Activated naive CD4-positive, alpha-beta T cell treated with Interleukin-2 at 50 U/mL for 16 hours (primary cell): ENCODE measurements around the gene COL20A1.

Experiments
- DNase-seq: peaks from one replicate; pipeline ENCODE4 v3.0.0-alpha.2; 2020

Gene COL20A1

GRCh38 chr20:63261060-63261794, 31.8 kb upstream of the COL20A1 start:
- DNase-seq, result no peak

GRCh38 chr20:63261795-63262528, 31.0 kb upstream of the COL20A1 start:
- no peak for DNase-seq

DNA sequence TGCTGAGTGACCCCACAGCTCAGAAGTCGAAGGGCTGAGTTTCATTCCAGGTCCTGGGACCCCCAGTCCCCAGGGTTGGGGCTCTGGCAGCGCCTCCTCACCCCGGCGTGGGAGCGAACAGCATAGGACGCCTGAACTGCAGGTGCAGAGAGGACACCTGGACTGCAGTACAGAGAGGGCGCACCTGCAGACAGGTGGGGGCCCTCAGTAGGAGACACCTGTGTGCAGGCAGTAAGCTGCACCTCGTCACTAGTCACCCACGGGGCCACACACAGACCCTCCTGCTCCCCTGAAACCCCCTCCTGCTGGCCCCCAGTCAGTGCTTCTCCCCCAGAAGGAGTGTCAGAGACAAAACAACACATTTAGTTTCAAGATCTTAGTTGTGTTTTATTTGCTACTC, 30.1 kb upstream of the COL20A1 start:
- DNase-seq, result no peak

GRCh38 chr20:63264000-63264399, 29.0 kb upstream of the COL20A1 start:
- DNase-seq, result no peak

- no peak for DNase-seq
Measured at GRCh38 chr20:63264519-63264918, 28.5 kb upstream of the COL20A1 start.

- DNase-seq, result no peak
Measured at GRCh38 chr20:63265891-63266515, 27.0 kb upstream of the COL20A1 start.

DNA sequence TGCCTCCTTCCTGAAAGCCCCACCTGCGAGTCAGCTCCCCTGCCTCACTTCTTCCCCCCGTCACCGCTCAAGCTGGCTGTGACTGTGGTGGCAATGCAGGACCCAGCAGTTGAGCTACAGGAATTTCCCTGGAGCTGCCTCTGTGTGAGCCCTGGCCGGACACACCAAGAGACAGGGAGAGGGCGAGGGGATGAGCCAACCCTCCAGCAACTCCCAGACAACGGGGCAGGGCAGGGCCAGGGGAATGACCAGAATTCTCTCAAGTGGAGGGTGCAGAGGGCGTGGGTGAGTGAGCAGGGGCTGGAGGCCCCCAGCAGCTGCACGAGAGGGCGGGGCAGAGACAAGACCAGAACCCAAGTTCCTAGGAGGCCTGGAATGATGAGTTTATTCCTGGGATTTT, 25.3 kb upstream of the COL20A1 start:
- DNase-seq, result no peak

DNA sequence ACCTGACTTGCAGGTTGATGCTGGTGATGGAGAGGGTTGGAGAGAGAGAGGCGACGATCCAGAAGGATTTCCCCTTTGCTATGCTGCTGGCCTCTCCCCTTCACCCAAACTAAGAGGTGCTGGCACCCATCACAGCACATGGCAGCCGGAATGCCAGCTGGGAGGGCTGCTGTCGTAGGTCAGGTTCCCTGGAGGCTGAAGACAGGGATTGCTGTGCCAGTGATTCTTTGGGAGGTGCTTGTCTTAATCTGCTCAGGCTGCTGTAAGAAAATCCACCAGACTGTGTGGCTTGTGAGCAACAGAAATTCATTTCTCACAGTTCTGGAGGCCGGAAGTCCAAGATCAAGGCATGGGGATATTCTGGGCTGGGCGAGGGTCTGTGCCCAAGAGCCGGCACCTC, 24.7 kb upstream of the COL20A1 start:
- DNase-seq, result no peak

GRCh38 chr20:63268671-63269439, 24.1 kb upstream of the COL20A1 start:
- DNase-seq, result no peak

- DNase-seq, result no peak
Measured at GRCh38 chr20:63269724-63270123, 23.3 kb upstream of the COL20A1 start.

DNA sequence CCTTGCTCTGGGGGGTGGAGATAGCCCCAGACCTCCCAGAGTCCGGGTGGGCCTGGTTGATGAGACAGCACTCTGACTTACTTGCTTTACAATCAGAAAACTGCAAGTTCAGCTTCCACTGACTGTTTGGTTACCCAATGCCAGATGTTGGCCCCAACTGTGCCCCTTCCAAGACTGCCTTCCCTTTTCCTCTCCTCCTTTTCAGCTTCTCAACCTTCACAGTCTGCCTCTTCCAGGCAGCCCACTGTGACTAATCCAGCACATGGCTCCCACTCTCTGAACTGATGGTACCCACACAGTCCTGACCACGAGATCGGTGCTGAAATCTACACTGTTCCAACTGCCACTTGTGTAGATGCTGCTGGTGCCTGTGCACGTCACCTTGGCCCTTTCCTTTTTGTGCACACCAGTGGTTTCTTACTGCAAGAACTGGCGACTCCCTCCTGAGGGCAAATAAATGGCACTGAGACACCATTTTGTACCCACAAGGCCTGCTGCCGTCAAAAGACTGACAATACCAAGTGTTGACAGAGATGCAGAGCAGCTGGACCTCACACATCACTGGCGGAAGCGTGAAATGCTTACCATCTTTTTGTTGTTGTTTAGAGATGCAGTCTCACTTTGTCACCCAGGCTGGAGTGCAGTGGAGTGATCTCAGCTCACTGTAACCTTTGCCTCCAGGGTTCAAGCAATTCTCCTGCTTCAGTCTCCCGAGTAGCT, 22.2 kb upstream of the COL20A1 start:
- no peak for DNase-seq

DNA sequence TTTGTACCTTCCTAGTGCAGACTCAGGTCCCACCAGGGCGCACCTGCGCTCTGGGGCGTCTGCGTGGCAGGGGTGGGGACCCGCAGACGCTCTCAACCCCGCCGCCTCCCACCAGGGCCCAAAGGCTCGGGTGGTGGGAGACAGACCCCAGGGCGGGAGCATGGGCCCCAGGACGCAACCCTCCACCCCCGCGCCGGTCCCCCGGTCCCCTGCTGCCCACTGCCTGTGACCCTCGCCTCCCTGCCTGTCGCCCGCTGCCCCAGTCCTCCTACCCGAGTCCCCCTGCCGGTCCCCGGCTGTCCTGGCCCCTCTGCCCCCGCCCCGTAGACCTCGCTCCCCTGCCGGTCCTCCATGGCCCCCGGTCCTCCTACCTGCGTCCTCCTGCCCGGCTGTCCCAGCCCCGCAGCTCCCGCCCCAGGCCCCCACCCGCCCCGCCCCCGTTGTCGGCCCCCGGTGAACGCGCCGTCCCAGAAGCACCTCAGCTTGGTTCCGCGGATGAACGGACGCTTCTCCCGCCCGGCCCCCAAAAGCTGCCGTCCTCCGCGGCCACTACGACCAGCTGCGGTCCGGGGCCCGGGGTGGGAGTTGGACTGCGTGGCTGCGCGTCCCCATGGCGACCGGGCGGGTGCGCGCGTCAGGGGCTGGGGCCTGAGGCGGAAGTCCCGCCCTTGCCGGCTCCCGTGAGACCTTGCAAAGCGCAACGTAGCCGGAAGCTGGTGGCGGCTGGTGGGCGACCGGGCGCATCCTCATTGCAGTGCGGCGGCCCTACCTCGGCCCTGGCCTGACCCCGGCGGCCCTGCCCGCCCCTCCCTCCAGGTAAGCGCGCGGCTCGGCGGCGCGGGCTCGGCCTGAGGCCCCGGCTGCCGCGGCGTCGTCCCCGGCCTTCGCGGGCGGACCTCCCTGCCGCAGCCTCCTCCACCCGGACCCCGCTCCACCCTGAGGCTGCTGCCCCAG, 20.6 kb upstream of the COL20A1 start, which contains the start of gene ARFGAP1:
ARFGAP1 (plus strand) TSS at position 709 of the 954 bp plus-strand sequence. CDS start 2,768 bp downstream, outside the sequence.
- peak; percentile 94 for DNase-seq

DNA sequence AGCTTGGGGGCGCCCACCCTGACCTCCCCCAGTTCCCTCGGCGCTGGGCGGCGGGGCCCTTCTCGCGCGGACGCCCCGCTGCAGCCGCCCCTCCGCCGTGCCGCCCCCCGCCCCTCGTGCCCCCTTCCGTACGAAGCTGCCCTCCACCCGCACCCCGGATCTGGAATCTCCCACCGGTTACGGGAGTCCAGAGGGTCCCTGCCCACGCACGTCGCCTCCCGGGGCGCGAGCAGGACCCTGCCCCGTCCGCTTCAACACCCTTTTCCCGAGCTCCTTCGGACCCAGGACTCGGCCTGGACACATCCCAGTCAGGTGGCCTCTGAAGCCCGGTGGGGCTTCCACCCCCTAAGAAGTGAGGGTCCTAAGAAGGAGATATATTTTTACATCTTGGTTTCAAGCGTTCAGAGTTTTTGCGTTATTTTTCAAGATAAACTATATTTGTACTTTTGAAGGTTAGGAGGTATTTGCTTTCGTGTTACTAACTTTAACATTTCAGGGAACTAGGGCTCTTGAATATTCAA, 19.9 kb upstream of the COL20A1 start:
- no peak for DNase-seq

DNA sequence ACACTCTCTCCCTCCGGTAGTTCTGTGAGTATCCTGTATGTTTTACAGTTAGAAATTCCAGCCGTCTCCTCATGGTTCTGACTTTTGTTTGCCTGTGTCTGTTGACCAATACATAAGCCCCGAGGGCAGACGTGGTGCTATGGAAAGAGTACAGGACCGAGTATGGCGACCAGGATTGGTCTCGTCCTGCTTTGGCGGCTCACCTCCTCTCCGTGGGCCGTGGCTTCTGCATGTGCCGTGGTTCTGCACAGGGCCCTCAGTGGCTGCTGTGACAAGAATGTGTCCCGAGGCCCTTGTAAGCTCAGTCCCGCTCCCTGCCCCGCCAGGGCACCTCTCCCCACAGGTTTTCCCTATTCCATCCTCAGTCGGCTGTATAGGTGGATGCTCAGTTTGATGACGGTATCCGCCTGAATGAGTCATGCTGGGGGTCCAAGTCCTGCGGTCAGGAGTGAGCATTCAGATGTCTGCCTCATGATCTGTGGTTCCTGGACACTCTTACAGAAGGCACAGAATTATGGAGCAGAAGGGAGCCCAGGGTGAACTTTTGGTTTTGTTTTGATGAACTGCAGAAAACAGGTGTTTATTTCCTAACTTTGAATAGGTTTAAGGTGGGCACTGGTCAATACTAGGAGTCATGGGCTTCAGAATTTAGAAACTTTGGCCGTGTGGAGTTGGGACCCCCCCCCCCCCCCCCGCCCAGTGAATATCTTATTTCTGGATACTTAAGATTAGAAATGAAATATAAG, 19.2 kb upstream of the COL20A1 start:
- no peak for DNase-seq

DNA sequence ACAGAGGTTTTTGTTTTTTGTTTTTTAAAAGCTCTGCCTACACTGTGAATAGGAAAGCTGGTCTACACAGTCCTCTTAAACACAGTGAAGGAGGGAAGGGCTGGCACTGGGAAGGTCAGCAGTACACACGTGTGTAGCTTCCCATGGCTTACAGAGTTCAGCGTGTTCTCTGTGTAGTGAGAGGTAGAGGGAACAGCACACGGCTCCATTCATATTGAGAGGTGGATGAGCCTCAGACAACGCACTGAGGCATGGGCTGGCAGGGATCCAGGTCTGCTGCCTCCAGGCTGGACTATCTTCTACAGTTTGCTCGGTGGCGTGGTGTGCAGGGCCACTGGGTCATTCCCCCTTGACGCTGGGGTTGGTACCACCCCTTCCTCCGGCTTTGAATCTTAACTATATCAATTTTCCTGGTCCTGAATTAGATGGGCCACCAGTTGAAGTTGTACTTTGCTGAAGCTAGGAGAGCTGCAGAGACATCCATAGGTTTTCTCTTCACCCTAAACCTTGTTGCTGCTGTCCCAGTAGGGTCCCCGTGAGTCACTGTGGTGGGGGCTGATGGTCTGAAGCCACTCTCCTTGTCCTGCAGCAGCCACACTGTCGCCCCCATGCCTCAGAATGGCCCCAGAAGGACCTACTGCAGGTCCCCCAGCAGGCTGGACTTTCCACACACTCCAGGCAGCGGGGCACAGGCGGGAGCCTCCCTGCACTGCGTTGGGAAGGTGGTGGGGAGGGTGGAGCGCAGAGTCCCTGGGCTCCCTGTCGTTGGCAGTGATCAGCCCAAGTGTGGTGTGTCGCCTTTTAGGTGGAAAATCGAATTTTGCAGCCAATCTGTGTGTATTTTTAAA, 18.4 kb upstream of the COL20A1 start:
- no peak for DNase-seq

- DNase-seq, result no peak
Measured at GRCh38 chr20:63275825-63276224, 17.2 kb upstream of the COL20A1 start.

GRCh38 chr20:63276956-63277355, 16.0 kb upstream of the COL20A1 start:
- DNase-seq, result no peak

DNA sequence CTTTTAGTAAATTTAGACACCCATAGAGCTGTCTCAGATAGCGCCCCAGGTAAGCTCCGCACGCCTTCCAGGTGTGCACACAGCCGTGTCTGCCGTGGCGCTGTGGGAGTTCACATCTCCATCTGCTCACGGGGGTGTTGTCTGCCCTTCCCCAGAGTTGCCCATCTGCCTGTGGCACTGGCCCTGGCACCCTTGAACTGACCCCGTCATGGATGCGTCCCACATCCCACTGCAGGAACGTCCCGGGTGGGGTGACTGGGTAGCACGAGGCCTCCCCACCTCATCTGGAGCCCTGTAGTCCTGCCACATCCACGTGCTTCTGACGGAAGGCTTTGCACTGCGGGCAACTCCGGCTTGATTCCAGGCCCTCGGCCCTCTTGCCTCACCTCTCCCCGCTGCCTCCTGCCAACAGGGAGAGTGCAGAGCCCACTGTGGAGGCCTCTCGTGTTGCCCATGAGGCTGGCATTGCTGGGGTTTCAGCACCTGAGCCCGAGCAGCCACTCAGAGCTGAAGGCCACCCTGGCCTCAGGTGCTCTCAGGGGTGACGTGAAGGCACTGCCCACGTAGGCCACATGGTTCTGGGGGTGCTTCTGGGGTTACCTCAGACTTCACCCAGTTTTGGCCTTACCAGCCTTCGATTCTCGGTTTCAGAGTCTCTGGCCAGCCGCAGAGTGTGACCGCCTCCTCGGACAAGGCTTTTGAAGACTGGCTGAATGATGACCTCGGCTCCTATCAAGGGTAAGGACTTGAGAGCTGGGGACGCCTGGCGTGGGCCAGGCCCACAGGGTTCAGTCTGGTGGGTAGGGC, 15.3 kb upstream of the COL20A1 start:
- DNase-seq, result no peak
